ENCODE results near the gene USP15. TPM values are rescaled to one million over a fixed set of nuclear protein-coding genes. Genes with fewer than 3 reads are reported as not detected.

The USP15 gene
- total and polyA plus RNA-seq, 12 donors = 25.9 to 148 (median 64.9) TPM

GRCh38 chr12:62379026-62379722 lies 119.0 kb downstream of the USP15 start:
- Histone ChIP-seq H3K36me3 (replicated peaks in 1 of 2) (no peaks in the 10 kb centered on the region), H3K27me3 (no peaks in the 10 kb centered on the region), H3K4me1 (replicated peaks in 1 of 2) (peaks cover 0 to 5% of the 10 kb centered on the region in 2 donors), H3K4me3 (no peak overlapping the region), H3K9me3 (replicated peaks in 1 of 3) (no peaks in the 10 kb centered on the region), H3K27ac (no peak overlapping the region)
- TF ChIP-seq POLR2A (IDR thresholded peaks at IDR 0.05) = no peak
- TF ChIP-seq, protein P1, sequence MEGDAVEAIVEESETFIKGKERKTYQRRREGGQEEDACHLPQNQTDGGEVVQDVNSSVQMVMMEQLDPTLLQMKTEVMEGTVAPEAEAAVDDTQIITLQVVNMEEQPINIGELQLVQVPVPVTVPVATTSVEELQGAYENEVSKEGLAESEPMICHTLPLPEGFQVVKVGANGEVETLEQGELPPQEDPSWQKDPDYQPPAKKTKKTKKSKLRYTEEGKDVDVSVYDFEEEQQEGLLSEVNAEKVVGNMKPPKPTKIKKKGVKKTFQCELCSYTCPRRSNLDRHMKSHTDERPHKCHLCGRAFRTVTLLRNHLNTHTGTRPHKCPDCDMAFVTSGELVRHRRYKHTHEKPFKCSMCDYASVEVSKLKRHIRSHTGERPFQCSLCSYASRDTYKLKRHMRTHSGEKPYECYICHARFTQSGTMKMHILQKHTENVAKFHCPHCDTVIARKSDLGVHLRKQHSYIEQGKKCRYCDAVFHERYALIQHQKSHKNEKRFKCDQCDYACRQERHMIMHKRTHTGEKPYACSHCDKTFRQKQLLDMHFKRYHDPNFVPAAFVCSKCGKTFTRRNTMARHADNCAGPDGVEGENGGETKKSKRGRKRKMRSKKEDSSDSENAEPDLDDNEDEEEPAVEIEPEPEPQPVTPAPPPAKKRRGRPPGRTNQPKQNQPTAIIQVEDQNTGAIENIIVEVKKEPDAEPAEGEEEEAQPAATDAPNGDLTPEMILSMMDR (IDR thresholded peaks at IDR 0.05) = no peak
- 90 to 92% (median 91%) methylated on average over 2 of the region's 2 CpGs for WGBS, 4 donors
- no peak for DNase-seq
- intact Hi-C loops (cut with DNase I) = no loop called here

- intact Hi-C loops (cut with DNase I) = no loop called here
- TF ChIP-seq, protein P1 (IDR thresholded peaks at IDR 0.05) = no peak
- TF ChIP-seq POLR2A (IDR thresholded peaks at IDR 0.05) = no peak
- Histone ChIP-seq H3K9me3 (replicated peaks in 1 of 3) (no peaks in the 10 kb centered on the region), H3K36me3 (replicated peaks in 1 of 2) (no peaks in the 10 kb centered on the region), H3K27me3 (no peaks in the 10 kb centered on the region), H3K4me1 (replicated peaks in 1 of 2) (peaks cover 0 to 5% of the 10 kb centered on the region in 2 donors), H3K4me3 (no peak overlapping the region), H3K27ac (no peak overlapping the region)
- DNase-seq = no peak
Observed at GRCh38 chr12:62379723-62380045, 119.5 kb downstream of the USP15 start.

DNA sequence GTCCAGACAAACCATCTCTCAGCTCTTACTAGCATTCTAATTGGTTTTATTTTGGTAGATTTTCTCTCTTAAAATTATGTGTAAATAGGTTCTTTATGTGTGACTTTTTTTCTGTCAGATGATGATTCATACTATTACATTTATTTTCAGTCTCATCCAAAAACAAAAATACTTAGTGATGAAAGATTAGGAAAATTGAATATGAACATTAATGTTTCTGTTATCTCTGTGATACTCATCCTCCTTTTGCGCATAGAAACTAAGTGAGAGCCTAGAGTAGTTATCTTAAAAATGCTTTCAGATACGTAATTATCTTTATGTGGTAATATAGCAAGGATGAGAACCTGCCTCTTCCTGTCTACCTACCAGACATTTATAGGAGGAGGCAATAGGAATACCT lies 122.3 kb downstream of the USP15 start:
- no peaks in the 10 kb centered on the region for H3K36me3 ChIP-seq (replicated peaks in 1 of 2)
- TF ChIP-seq, protein P1 (IDR thresholded peaks at IDR 0.05) = no peak
- TF ChIP-seq POLR2A (IDR thresholded peaks at IDR 0.05) = no peak
- 89 to 94% (median 91%) methylated on average over 2 of the region's 2 CpGs for WGBS, 4 donors

GRCh38 chr12:62396750-62397149 lies 136.5 kb downstream of the USP15 start:
- Histone ChIP-seq H3K27ac (no peak overlapping the region), H3K9me3 (replicated peaks in 1 of 3) (no peaks in the 10 kb centered on the region), H3K27me3 (no peaks in the 10 kb centered on the region), H3K36me3 (replicated peaks in 1 of 2) (peaks cover 0 to 43% of the 10 kb centered on the region in 2 donors), H3K4me1 (replicated peaks in 1 of 2) (no peaks in the 10 kb centered on the region), H3K4me3 (no peak overlapping the region)
- TF ChIP-seq, protein P1 (IDR thresholded peaks at IDR 0.05) = no peak
- TF ChIP-seq POLR2A (IDR thresholded peaks at IDR 0.05) = no peak
- DNase-seq = no peak
- WGBS, 4 donors = 79 to 91% (median 82%) methylated on average over 4 of the region's 4 CpGs
- intact Hi-C loops (cut with DNase I) = no loop called here

More for the DNA sequence above, 122.3 kb downstream of the USP15 start:
- H3K4me3 ChIP-seq = no peak overlapping the region
- intact Hi-C loops (cut with DNase I) = no loop called here
- DNase-seq = no peak
- peaks cover 0 to 5% of the 10 kb centered on the region in 2 donors for H3K4me1 ChIP-seq (replicated peaks in 1 of 2)
- H3K27me3 ChIP-seq = no peaks in the 10 kb centered on the region
- H3K9me3 ChIP-seq (replicated peaks in 1 of 3) = no peaks in the 10 kb centered on the region
- no peak overlapping the region for H3K27ac ChIP-seq
